Adrenal gland (tissue), 12 donors: Measurements from ENCODE around the gene FMN1. TPM values are rescaled to one million over a fixed set of nuclear protein-coding genes. Genes with fewer than 3 reads are reported as not detected.

Experiments used
- DNase-seq, 7 donors: peaks; one replicate each; pipeline ENCODE4 v3.0.0-alpha.2; 2019 to 2020
- H3K27ac ChIP-seq, 5 donors: fragments of 200-600 bp; sonication (generic) in 4 of 5; 1 replicate in 3 of 5; 2 replicates in 2 of 5; pipeline versions ENCODE4 v1.5.1 to v1.8.0; 2016 to 2020; ENCODE audit warnings: mild to moderate bottlenecking in 1 of 5
- H3K27me3 ChIP-seq: fragments of 200-600 bp; 2 replicates; pipeline ENCODE4 v1.8.0; 2021
- H3K36me3 ChIP-seq, 2 donors: fragments of 200-600 bp; replicated peaks in 1 of 2; 1 replicate in 1 of 2; 2 replicates in 1 of 2; pipeline versions ENCODE4 v1.5.1 to v1.8.0; 2018 to 2022
- H3K4me1 ChIP-seq, 2 donors: fragments of 200-600 bp; replicated peaks in 1 of 2; 1 replicate in 1 of 2; 2 replicates in 1 of 2; pipeline versions ENCODE4 v1.5.1 to v1.8.0; 2018 to 2021
- H3K4me3 ChIP-seq, 4 donors: fragments of 200-600 bp; sonication (generic) in 3 of 4; one replicate each; pipeline ENCODE4 v1.5.1; 2016 to 2018
- H3K9me3 ChIP-seq, 3 donors: fragments of 200-600 bp; sonication (generic) in 1 of 3; replicated peaks in 1 of 3; 1 replicate in 2 of 3; 2 replicates in 1 of 3; pipeline versions ENCODE4 v1.5.1 to v1.8.0; 2016 to 2021
- CTCF ChIP-seq, 6 experiments: fragments of 450-650 bp in 4 of 6; fragments of 200-600 bp in 2 of 6; sonication (generic) in 1 of 6; IDR thresholded peaks; 1 replicate in 5 of 6; 2 replicates in 1 of 6; pipeline versions ENCODE4 v1.5.1 to v1.8.0; 2016 to 2021; ENCODE audit warnings: antibody characterized with exemption in 6 of 6, mild to moderate bottlenecking in 2 of 6, moderate library complexity in 1 of 6
- POLR2A ChIP-seq, 2 donors: fragments of 450-650 bp; IDR thresholded peaks; one replicate each; pipeline ENCODE4 v1.6.1; 2017; ENCODE audit warnings: antibody characterized with exemption in 2 of 2, mild to moderate bottlenecking in 2 of 2, moderate library complexity in 1 of 2
- WGBS, 4 donors: extraction: QIAGEN DNeasy Blood & Tissue Kit in 2 of 4; methylation state at CpG; one replicate each; pipeline versions ENCODE4 v1.1.5 to v1.1.7; 2013 to 2017; 5-methylcytosine and 5-hydroxymethylcytosine counted together
- intact Hi-C, 2 donors: fragments of 100-400 bp; cut with DNase I; formaldehyde crosslinking; loops; one replicate each; pipeline versions ENCODE4 v1.14.1 to v1.15.0; 2022 to 2023
- polyA plus RNA-seq, 3 donors: library from polyadenylated mRNA; stranded (reverse); fragments of 200-250 nt in 2 of 3; fragments of 350-450 nt in 1 of 3; fragmentation: Illumina TruSeq in 1 of 3; extraction: RNeasy Lipid Tissue Mini Kit (QIAGEN cat#74804) in 1 of 3; gene quantifications; one replicate each; pipeline ENCODE4 v1.2.3, GENCODE V29; 2013 to 2014
- total RNA-seq, 9 donors: library from RNA; depleted of rRNA in 4 of 9; stranded (reverse); fragments of >200 nt in 4 of 9; fragments of 120-200 nt in 1 of 9; fragmentation: NEBNext Ultra II Directional in 1 of 9; extraction: Animal tissue kit (Norgen Biotek cat#: 25700) in 1 of 9; gene quantifications; one replicate each; pipeline versions ENCODE4 v1.1.0 to v1.2.4, GENCODE V29; 2013 to 2023
- donor health status: healthy with polysubstance abuse.
- donor health status: Bipolar disorder and iron deficiency.
- donor health status: DM: yes; HTN: yes; CAD: no.
- donor health status: DM: no; HTN: no; CAD: no.
- donor health status: DM: no; HTN: no; CAD: no.
- donor health status: DM: yes; HTN: yes; CAD: no.

FMN1 gene
- total and polyA plus RNA-seq, 12 donors: 0.37 to 29.2 (median 11.4) TPM

GRCh38 chr15:33198541-33198940, 4.0 kb upstream of the FMN1 start:
- no peaks in the 10 kb centered on the region for H3K27me3 ChIP-seq
- no peaks in the 10 kb centered on the region for H3K36me3 ChIP-seq
- no peak overlapping the region for H3K4me3 ChIP-seq
- 87 to 98% (median 97%) methylated on average over 4 of the region's 4 CpGs for WGBS, 4 donors
- H3K27ac ChIP-seq: no peak overlapping the region
- H3K9me3 ChIP-seq: no peaks in the 10 kb centered on the region
- TF ChIP-seq CTCF (IDR thresholded peaks at IDR 0.05) (no peak), POLR2A (IDR thresholded peaks at IDR 0.05) (no peak)
- no peaks in the 10 kb centered on the region for H3K4me1 ChIP-seq
- DNase-seq: no peak
- intact Hi-C loops: no loop called here

- no peak for TF ChIP-seq POLR2A (IDR thresholded peaks at IDR 0.05)
- no peak for TF ChIP-seq CTCF (IDR thresholded peaks at IDR 0.05)
- intact Hi-C loops: no loop called here
- DNase-seq: no peak
These were observed 3.1 kb upstream of the FMN1 start for GRCh38 chr15:33197636-33198035.

GRCh38 chr15:33194237-33194636, 277 bp downstream of the FMN1 start:
- no peaks in the 10 kb centered on the region for H3K36me3 ChIP-seq
- no peaks in the 10 kb centered on the region for H3K9me3 ChIP-seq
- DNase-seq: no peak
- peak overlapping the region in 1 of 4 donors; percentile 48 for H3K4me3 ChIP-seq
- 10 to 38% (median 23%) methylated on average over 12 to 17 of the region's 17 CpGs for WGBS, 4 donors
- TF ChIP-seq POLR2A (IDR thresholded peaks at IDR 0.05) (no peak), CTCF (IDR thresholded peaks at IDR 0.05) (no peak)
- no peaks in the 10 kb centered on the region for H3K4me1 ChIP-seq
- H3K27me3 ChIP-seq: peaks cover 3% of the 10 kb centered on the region
- intact Hi-C loops: no loop called here
- H3K27ac ChIP-seq: no peak overlapping the region

More at GRCh38 chr15:33197636-33198035, 3.1 kb upstream of the FMN1 start:
- no peaks in the 10 kb centered on the region for H3K9me3 ChIP-seq
- no peak overlapping the region for H3K27ac ChIP-seq
- WGBS, 4 donors: 76 to 88% (median 85%) methylated on average over 5 of the region's 5 CpGs
- no peaks in the 10 kb centered on the region for H3K4me1 ChIP-seq
- peaks cover 3% of the 10 kb centered on the region for H3K27me3 ChIP-seq
- H3K4me3 ChIP-seq: no peak overlapping the region
- no peaks in the 10 kb centered on the region for H3K36me3 ChIP-seq

GRCh38 chr15:33191591-33191990, 2.9 kb downstream of the FMN1 start:
- intact Hi-C loops: no loop called here
- Histone ChIP-seq H3K27me3 (peaks cover 3% of the 10 kb centered on the region), H3K4me3 (no peak overlapping the region), H3K36me3 (no peaks in the 10 kb centered on the region), H3K27ac (no peak overlapping the region), H3K4me1 (no peaks in the 10 kb centered on the region), H3K9me3 (no peaks in the 10 kb centered on the region)
- DNase-seq: no peak
- TF ChIP-seq POLR2A (IDR thresholded peaks at IDR 0.05) (no peak), CTCF (IDR thresholded peaks at IDR 0.05) (no peak)
- 85 to 87% (median 87%) methylated on average over 3 of the region's 3 CpGs for WGBS, 4 donors
